H1 (cell line): Measurements from ENCODE around the gene DCANP1. TPM values are rescaled to one million over a fixed set of nuclear protein-coding genes. Genes with fewer than 3 reads are reported as not detected.

Experiments
- CTCF ChIA-PET: fragments of 300-600 bp; sonication (Branson Sonifier 250); formaldehyde crosslinking; loops from one replicate; lab custom pipeline; 2021; ENCODE audit not compliant: partially characterized antibody; lab: Charles Lee
- POLR2A ChIA-PET: fragments of 300-600 bp; sonication (Branson Sonifier 250); formaldehyde crosslinking; loops from one replicate; lab custom pipeline; 2021; ENCODE audit warnings: inconsistent platforms; ENCODE audit not compliant: partially characterized antibody; lab: Charles Lee
- DNase-seq, 2 experiments: peaks; one replicate each; pipeline versions ENCODE4 v3.0.0 to v3.0.0-alpha.2; 2010 to 2022; ENCODE audit warnings: low spot score in 2 of 2, low read depth in 1 of 2, mixed read lengths in 1 of 2
- FAIRE-seq: peaks from 2 replicates; lab custom pipeline; 2011; peaks lifted over from hg19 to GRCh38; lab: Jason Lieb, UNC
- H2AFZ ChIP-seq: 2 replicates; pipeline ENCODE4 v1.8.1; 2012; ENCODE audit warnings: low read length, inconsistent platforms
- H2AK5ac ChIP-seq: 2 replicates; pipeline ENCODE4 v1.6.1; 2013; ENCODE audit warnings: low read depth, low read length
- H2BK120ac ChIP-seq: replicated peaks from 2 replicates; pipeline ENCODE3; 2013; ENCODE audit warnings: low read depth, low read length, inconsistent platforms
- H2BK12ac ChIP-seq: 2 replicates; pipeline ENCODE4 v1.6.1; 2013; ENCODE audit warnings: low read depth, low read length
- H2BK15ac ChIP-seq: 2 replicates; pipeline ENCODE4 v1.6.1; 2013; ENCODE audit warnings: low read length
- H2BK20ac ChIP-seq: 2 replicates; pipeline ENCODE4 v1.6.1; 2013; ENCODE audit warnings: low read length
- H2BK5ac ChIP-seq: 2 replicates; pipeline ENCODE4 v1.6.1; 2013; ENCODE audit warnings: low read depth, low read length
- H3K14ac ChIP-seq: 2 replicates; pipeline ENCODE4 v1.6.1; 2013; ENCODE audit warnings: inconsistent platforms; ENCODE audit not compliant: insufficient read length
- H3K18ac ChIP-seq: 2 replicates; pipeline ENCODE4 v1.6.1; 2013; ENCODE audit warnings: low read length; ENCODE audit errors: extremely low read depth
- H3K23ac ChIP-seq: 2 replicates; pipeline ENCODE4 v1.6.1; 2013; ENCODE audit warnings: inconsistent platforms; ENCODE audit not compliant: insufficient read length
- H3K23me2 ChIP-seq: 2 replicates; pipeline ENCODE4 v1.6.1; 2013; ENCODE audit warnings: low read depth, low read length
- H3K27ac ChIP-seq: 2 replicates; pipeline ENCODE4 v1.6.1; 2011; ENCODE audit warnings: low read depth, low read length, inconsistent platforms
- H3K27me3 ChIP-seq, 4 experiments: replicated peaks in 1 of 4; 1 replicate in 1 of 4; 2 replicates in 3 of 4; pipeline versions ENCODE4 v1.6.1 to v1.8.1; 2011 to 2013; ENCODE audit warnings: low read length in 3 of 4, mild to moderate bottlenecking in 3 of 4, inconsistent platforms in 2 of 4, mixed read lengths in 2 of 4, moderate library complexity in 1 of 4; ENCODE audit not compliant: control insufficient read depth in 3 of 4, insufficient read depth in 3 of 4; ENCODE audit errors: extremely low read depth in 1 of 4
- H3K36me3 ChIP-seq, 4 experiments: 2 replicates each; pipeline versions ENCODE4 v1.6.1 to v1.8.1; 2011 to 2013; ENCODE audit warnings: mild to moderate bottlenecking in 4 of 4, low read length in 3 of 4, moderate library complexity in 2 of 4, control low read depth in 1 of 4, inconsistent platforms in 1 of 4; ENCODE audit not compliant: insufficient read depth in 4 of 4, control insufficient read depth in 2 of 4
- H3K4ac ChIP-seq: replicated peaks from 2 replicates; pipeline ENCODE3; 2013; ENCODE audit warnings: low read length, low read depth, mixed read lengths, inconsistent platforms; ENCODE audit not compliant: insufficient read length
- H3K4me1 ChIP-seq, 4 experiments: replicated peaks in 1 of 4; 1 replicate in 1 of 4; 2 replicates in 3 of 4; pipeline versions ENCODE4 v1.6.1 to v1.8.1; 2011 to 2013; ENCODE audit warnings: low read length in 3 of 4, inconsistent platforms in 2 of 4, mixed read lengths in 1 of 4; ENCODE audit not compliant: insufficient read depth in 4 of 4, control insufficient read depth in 3 of 4
- H3K4me2 ChIP-seq, 2 experiments: 2 replicates each; pipeline versions ENCODE4 v1.6.1 to v1.8.1; 2011 to 2013; ENCODE audit warnings: low read depth in 2 of 2, low read length in 2 of 2, control low read depth in 1 of 2, inconsistent platforms in 1 of 2, mild to moderate bottlenecking in 1 of 2; ENCODE audit not compliant: insufficient read depth in 1 of 2
- H3K4me3 ChIP-seq, 4 experiments: fragments of 200-600, 300-600 bp in 1 of 4; sonication (generic), shearing (Covaris generic), sonication (Bioruptor Twin) in 1 of 4; 2 replicates each; pipeline versions ENCODE4 v1.5.1 to v1.8.1; 2011 to 2016; ENCODE audit warnings: low read length in 4 of 4, low read depth in 3 of 4, control low read depth in 2 of 4, inconsistent platforms in 2 of 4, mild to moderate bottlenecking in 2 of 4, mixed read lengths in 1 of 4, moderate library complexity in 1 of 4; ENCODE audit not compliant: insufficient read depth in 2 of 4; ENCODE audit errors: extremely low read depth in 1 of 4
- H3K56ac ChIP-seq: replicated peaks from 2 replicates; pipeline ENCODE3; 2013; ENCODE audit warnings: low read depth, mild to moderate bottlenecking, mixed read lengths, low read length, inconsistent platforms; ENCODE audit not compliant: insufficient read length
- H3K79me1 ChIP-seq: 2 replicates; pipeline ENCODE4 v1.6.1; 2013; ENCODE audit warnings: low read depth, low read length, control low read depth
- H3K79me2 ChIP-seq, 2 experiments: 2 replicates each; pipeline versions ENCODE4 v1.6.1 to v1.8.1; 2012 to 2013; ENCODE audit warnings: low read length in 2 of 2, mild to moderate bottlenecking in 2 of 2, inconsistent platforms in 1 of 2; ENCODE audit not compliant: insufficient read depth in 2 of 2, control insufficient read depth in 1 of 2
- H3K9ac ChIP-seq, 4 experiments: replicated peaks in 1 of 4; 1 replicate in 1 of 4; 2 replicates in 3 of 4; pipeline versions ENCODE4 v1.6.1 to v1.8.1; 2011 to 2013; ENCODE audit warnings: low read depth in 3 of 4, low read length in 3 of 4, control low read depth in 2 of 4, mild to moderate bottlenecking in 2 of 4, moderate library complexity in 2 of 4, inconsistent platforms in 1 of 4; ENCODE audit errors: extremely low read depth in 1 of 4
- H3K9me3 ChIP-seq, 2 experiments: 2 replicates each; pipeline versions ENCODE4 v1.6.1 to v1.8.1; 2012 to 2013; ENCODE audit warnings: mild to moderate bottlenecking in 2 of 2, moderate library complexity in 2 of 2, control low read depth in 1 of 2, inconsistent platforms in 1 of 2, low read depth in 1 of 2, low read length in 1 of 2, mixed read lengths in 1 of 2; ENCODE audit not compliant: insufficient read depth in 2 of 2
- H4K20me1 ChIP-seq, 2 experiments: replicated peaks in 1 of 2; 2 replicates each; pipeline versions ENCODE3 to v1.8.1; 2011 to 2013; ENCODE audit warnings: inconsistent platforms in 2 of 2, low read length in 2 of 2, mild to moderate bottlenecking in 1 of 2; ENCODE audit not compliant: insufficient read depth in 2 of 2, control insufficient read depth in 1 of 2
- H4K5ac ChIP-seq: 2 replicates; pipeline ENCODE4 v1.6.1; 2013; ENCODE audit warnings: low read length, low read depth, mixed read lengths, inconsistent platforms; ENCODE audit not compliant: insufficient read length
- H4K8ac ChIP-seq: 2 replicates; pipeline ENCODE4 v1.8.0; 2013; ENCODE audit warnings: mild to moderate bottlenecking, moderate library complexity, low read length, inconsistent platforms; ENCODE audit not compliant: insufficient read depth; ENCODE audit errors: extremely low read depth
- H4K91ac ChIP-seq: replicated peaks from 2 replicates; pipeline ENCODE3; 2013; ENCODE audit warnings: low read length, mixed read lengths, inconsistent platforms; ENCODE audit not compliant: insufficient read length
- NRF1 ChIP-seq: IDR thresholded peaks from 2 replicates; pipeline ENCODE4 v1.6.1; 2011; ENCODE audit warnings: mild to moderate bottlenecking, low read depth, low read length, improper control_type of control experiment
- POU5F1 ChIP-seq: IDR thresholded peaks from 2 replicates; pipeline ENCODE4 v1.6.1; 2011; ENCODE audit warnings: low read depth, mild to moderate bottlenecking, low read length, moderate library complexity
- SIRT6 ChIP-seq: IDR thresholded peaks from one replicate; pipeline ENCODE4 v1.7.1; 2012; ENCODE audit warnings: low read length, inconsistent platforms
- WGBS, 2 experiments: shearing (Covaris generic) in 1 of 2; methylation state at CpG; one replicate each; pipeline versions ENCODE4 v1.1.6 to v1.1.7; 2013 to 2015; ENCODE audit warnings: low lambda C conversion rate in 2 of 2, mixed read lengths in 2 of 2, inconsistent platforms in 1 of 2, low coverage in 1 of 2, missing lambda C conversion rate in 1 of 2; ENCODE audit not compliant: insufficient replicate concordance in 2 of 2, insufficient coverage in 1 of 2, insufficient read length in 1 of 2; ENCODE audit errors: extremely low coverage in 1 of 2, missing lambda C conversion rate in 1 of 2; 5-methylcytosine and 5-hydroxymethylcytosine counted together
- polyA plus RNA-seq, 7 experiments: library from polyadenylated mRNA; depleted of rRNA in 3 of 7; stranded (reverse) in 5 of 7; unstranded in 2 of 7; fragments of >200 nt in 5 of 7; fragments of 200-250 nt in 2 of 7; gene quantifications; 1 replicate in 5 of 7; 2 replicates in 1 of 7; 4 replicates in 1 of 7; pipeline versions ENCODE4 v1.2.1 to v1.2.3, GENCODE V29; 2011 to 2013; ENCODE audit warnings: missing spikeins in 2 of 7, mixed read lengths in 2 of 7
- total RNA-seq: library from RNA; stranded (reverse); fragmentation: NEBNext Ultra II Directional; extraction: Animal tissue kit (Norgen Biotek cat#: 25700); gene quantifications from 2 replicates; pipeline ENCODE4 v1.2.1, GENCODE V29; 2021

The DCANP1 gene
- total and polyA plus RNA-seq, 2 of the 8 experiments (the other 6 are each of a cell fraction or from before 2014, with no cell fraction given) = not detected

- Histone ChIP-seq H3K23ac (no peak overlapping the region), H2BK5ac (no peak overlapping the region), H4K91ac (no peak overlapping the region), H2AFZ (no peak overlapping the region), H3K4ac (no peak overlapping the region), H3K4me1 (peaks cover 0 to 15% (median 8%) of the 10 kb centered on the region in 4 experiments; a peak in 5 of 7 replicates), H4K8ac (no peak overlapping the region; the same call in 1 of the 2 replicates), H3K9me3 (no peaks in the 10 kb centered on the region), H3K14ac (no peak overlapping the region), H2BK15ac (no peak overlapping the region), H3K4me3 (no peak overlapping the region), H2AK5ac (no peak overlapping the region), H2BK120ac (no peak overlapping the region), H3K23me2 (peaks cover 5% of the 10 kb centered on the region), H2BK12ac (no peak overlapping the region), H3K56ac (no peak overlapping the region), H2BK20ac (no peak overlapping the region), H3K27me3 (peaks cover 53 to 79% (median 65%) of the 10 kb centered on the region in 4 experiments), H3K79me2 (no peaks in the 10 kb centered on the region), H4K5ac (no peak overlapping the region), H3K36me3 (no peaks in the 10 kb centered on the region), H3K18ac (no peak overlapping the region), H3K4me2 (no peak overlapping the region; a peak in 1 of 4 replicates), H4K20me1 (peaks cover 0 to 12% of the 10 kb centered on the region in 2 experiments), H3K79me1 (no peaks in the 10 kb centered on the region; the same call in 1 of the 2 replicates), H3K27ac (no peak overlapping the region), H3K9ac (no peak overlapping the region)
- DNase-seq (no peak), FAIRE-seq (no peak)
- CTCF ChIA-PET = interaction anchor here (1.0 to 21.6 kb wide), 11 partner anchors 10 to 406 kb away, joined by 3 to 778 read pairs (median 35); partner anchors contain the start of genes DCANP1, NEUROG1 and TIFAB
- POLR2A ChIA-PET = interaction anchor here (1.6 kb wide), 1 partner anchor 85 kb away, joined by 6 read pairs; no protein-coding TSS in a partner anchor
- 81% methylated on average over 4 of the region's 4 CpGs; no CpG with 5 or more reads in 1 of the 2 experiments for WGBS, 2 experiments
- no peak for TF ChIP-seq NRF1
- no peak for TF ChIP-seq POU5F1
- TF ChIP-seq SIRT6 = no peak
Measured at GRCh38 chr5:135467871-135468485, 20.8 kb upstream of the DCANP1 start.
